Astrocyte of the spinal cord (primary cell): ENCODE measurements around the gene CCNG2.

Experiments
- DNase-seq: peaks from one replicate; pipeline ENCODE4 v3.0.0; 2011; ENCODE audit warnings: low read depth, low spot score
- H3K4me3 ChIP-seq: 2 replicates; pipeline ENCODE4 v1.5.1; 2011; ENCODE audit warnings: low read depth, mild to moderate bottlenecking, low read length, moderate library complexity
- in situ Hi-C: cut with HindIII; loops from 2 replicates; pipeline ENCODE4 v1.10.0; 2017; ENCODE audit warnings: low sequenced_read_pairs
- TF ChIP-seq, protein P1 (sequence below): IDR thresholded peaks from 2 replicates; pipeline ENCODE4 v1.5.1; 2012; ENCODE audit warnings: low read depth, mild to moderate bottlenecking, low read length, inconsistent platforms

Gene CCNG2

DNA sequence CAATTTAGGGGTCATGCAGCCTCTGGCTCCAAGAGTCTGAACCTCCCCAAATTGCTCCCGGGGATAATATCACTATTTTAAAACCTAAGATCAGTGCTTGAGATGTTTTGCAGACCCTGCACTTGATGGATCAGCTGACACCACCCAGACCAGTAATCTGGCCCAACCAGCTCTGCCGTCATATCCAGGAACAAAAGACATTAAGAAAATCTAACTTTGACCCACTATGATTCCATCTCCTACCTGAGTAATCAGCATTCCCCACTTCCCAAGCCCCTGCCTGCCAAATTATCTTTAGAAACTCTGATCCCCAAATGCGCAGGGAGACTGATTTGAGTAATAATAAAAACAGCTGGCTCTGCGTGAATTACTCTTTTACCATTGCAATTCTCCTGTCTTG lies 34.4 kb upstream of the CCNG2 start:
- TF ChIP-seq, protein P1, sequence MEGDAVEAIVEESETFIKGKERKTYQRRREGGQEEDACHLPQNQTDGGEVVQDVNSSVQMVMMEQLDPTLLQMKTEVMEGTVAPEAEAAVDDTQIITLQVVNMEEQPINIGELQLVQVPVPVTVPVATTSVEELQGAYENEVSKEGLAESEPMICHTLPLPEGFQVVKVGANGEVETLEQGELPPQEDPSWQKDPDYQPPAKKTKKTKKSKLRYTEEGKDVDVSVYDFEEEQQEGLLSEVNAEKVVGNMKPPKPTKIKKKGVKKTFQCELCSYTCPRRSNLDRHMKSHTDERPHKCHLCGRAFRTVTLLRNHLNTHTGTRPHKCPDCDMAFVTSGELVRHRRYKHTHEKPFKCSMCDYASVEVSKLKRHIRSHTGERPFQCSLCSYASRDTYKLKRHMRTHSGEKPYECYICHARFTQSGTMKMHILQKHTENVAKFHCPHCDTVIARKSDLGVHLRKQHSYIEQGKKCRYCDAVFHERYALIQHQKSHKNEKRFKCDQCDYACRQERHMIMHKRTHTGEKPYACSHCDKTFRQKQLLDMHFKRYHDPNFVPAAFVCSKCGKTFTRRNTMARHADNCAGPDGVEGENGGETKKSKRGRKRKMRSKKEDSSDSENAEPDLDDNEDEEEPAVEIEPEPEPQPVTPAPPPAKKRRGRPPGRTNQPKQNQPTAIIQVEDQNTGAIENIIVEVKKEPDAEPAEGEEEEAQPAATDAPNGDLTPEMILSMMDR = no peak
- in situ Hi-C loops = no loop called here
- no peak for DNase-seq
- H3K4me3 ChIP-seq = no peak overlapping the region

DNA sequence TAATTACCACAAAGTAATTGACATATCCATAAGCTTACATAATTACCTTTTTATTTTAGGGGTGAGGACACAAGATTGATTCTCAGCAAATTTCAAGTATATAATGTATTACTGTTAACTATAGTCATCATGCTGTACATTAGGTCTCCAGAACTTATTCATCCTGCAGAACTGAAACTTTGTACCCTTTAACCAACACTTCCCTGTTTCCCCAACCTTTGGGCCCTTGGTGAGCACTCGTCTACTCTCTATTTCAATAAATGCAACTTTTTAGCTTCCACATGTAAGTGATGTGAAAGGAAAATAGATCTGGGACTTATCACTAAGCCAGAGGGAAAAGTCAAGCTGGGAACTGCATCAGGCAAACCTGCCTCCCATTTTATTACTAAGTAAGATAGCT lies 33.6 kb upstream of the CCNG2 start:
- DNase-seq = no peak
- TF ChIP-seq, protein P1 = no peak
- in situ Hi-C loops = no loop called here
- H3K4me3 ChIP-seq = no peak overlapping the region

GRCh38 chr4:77124576-77124975 lies 32.4 kb upstream of the CCNG2 start:
- DNase-seq = no peak
- no peak overlapping the region for H3K4me3 ChIP-seq
- in situ Hi-C loops = no loop called here
- TF ChIP-seq, protein P1 = no peak

DNA sequence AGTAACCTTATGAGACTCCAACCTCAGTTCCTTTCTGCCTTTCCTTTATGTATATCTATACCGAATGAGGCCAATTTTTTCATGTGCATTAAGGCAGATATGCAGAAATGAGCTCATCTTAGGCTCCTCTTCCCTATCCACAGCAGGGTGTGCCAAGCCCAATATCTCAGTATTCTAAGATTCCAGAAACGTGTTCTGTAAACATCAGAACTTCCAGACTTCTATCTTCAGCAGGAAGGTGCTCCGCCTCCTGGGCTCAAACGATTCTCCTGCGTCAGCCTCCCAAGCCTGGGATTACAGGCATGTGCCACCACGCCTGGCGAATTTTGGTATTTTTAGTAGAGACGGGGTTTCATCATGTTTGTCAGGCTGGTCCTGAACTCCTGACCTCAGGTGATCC lies 31.0 kb upstream of the CCNG2 start:
- in situ Hi-C loops = no loop called here

GRCh38 chr4:77126809-77127208 lies 30.2 kb upstream of the CCNG2 start:
- no peak overlapping the region for H3K4me3 ChIP-seq
- TF ChIP-seq, protein P1 = no peak
- DNase-seq = no peak
- in situ Hi-C loops = no loop called here

More for the DNA sequence above, 31.0 kb upstream of the CCNG2 start:
- DNase-seq = no peak
- H3K4me3 ChIP-seq = no peak overlapping the region
- TF ChIP-seq, protein P1 = no peak

- no peak for DNase-seq
- no peak overlapping the region for H3K4me3 ChIP-seq
- in situ Hi-C loops = no loop called here
- TF ChIP-seq, protein P1 = no peak
Observed at GRCh38 chr4:77127215-77127614, 29.8 kb upstream of the CCNG2 start.
